ENCODE results near the gene EHMT2. TPM values are rescaled to one million over a fixed set of nuclear protein-coding genes. Genes with fewer than 3 reads are reported as not detected.

EHMT2 gene
- total and polyA plus RNA-seq, 2 of the 4 experiments (the other 2 are of a cell fraction) = 38.0 to 51.2 TPM

DNA sequence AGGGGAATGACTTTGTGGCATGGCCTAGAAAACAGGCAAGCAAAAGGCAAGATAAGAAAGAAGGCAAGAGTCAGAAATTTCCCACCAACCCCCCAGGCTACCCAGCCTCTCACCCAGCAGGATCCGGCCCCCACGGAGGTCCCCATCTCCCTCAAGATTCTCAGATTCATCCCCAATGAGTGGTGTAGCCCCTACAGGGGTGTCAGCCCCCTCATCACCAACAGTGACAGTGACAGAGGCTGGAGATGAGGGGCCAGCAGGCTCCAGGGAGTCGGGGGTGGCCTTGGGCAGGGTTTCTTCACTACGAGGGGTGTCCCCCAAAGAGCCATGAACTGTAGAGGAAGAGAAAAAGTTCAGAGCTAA lies 1.0 kb downstream of the EHMT2 start:
- H2BK20ac ChIP-seq (ENCODE audit: low read depth, low read length) = no peak overlapping the region
- H3K18ac ChIP-seq (ENCODE audit: low read depth, low read length) = no peak overlapping the region
- H3K14ac ChIP-seq (replicated peaks; ENCODE audit: low read depth, low read length) = peak overlapping the region; percentile 64; the same call in 1 of the 2 replicates
- H3K9ac ChIP-seq (ENCODE audit: low read depth, low read length) = peak overlapping the region; percentile 44
- peak overlapping the region; percentile 93 for H2AFZ ChIP-seq (replicated peaks; ENCODE audit: low read length, poor library complexity)
- H4K5ac ChIP-seq (ENCODE audit: low read depth, low read length) = no peak overlapping the region
- TF ChIP-seq RCOR1 (IDR thresholded peaks at IDR 0.05; ENCODE audit: insufficient replicate concordance, low read length) (no peak), CEBPB (IDR thresholded peaks at IDR 0.05; ENCODE audit: low read depth, low read length) (no peak)
- H3K36me3 ChIP-seq (ENCODE audit: control insufficient read depth, insufficient read depth, low read length) = peaks cover 30% of the 10 kb centered on the region
- in situ Hi-C loops (cut with MboI; ENCODE audit: low sequenced_read_pairs) = no loop called here
- DNase-seq (no peak), ATAC-seq (ENCODE audit: low read depth) (no peak)
- H2BK15ac ChIP-seq (ENCODE audit: low read depth, low read length) = no peak overlapping the region
- peaks cover 28 to 57% of the 10 kb centered on the region in 2 experiments for H3K79me1 ChIP-seq (ENCODE audit: low read depth in 1 of 2, low read length in 2 of 2)
- H3K4ac ChIP-seq (ENCODE audit: low read depth, low read length) = peak overlapping the region; percentile 46
- ChIA-PET CTCF (no interaction called here), POLR2A (ENCODE audit: unreplicated experiment) (no interaction called here)
- no TSS peak for BruUV-seq (replicated peaks)
- H4K91ac ChIP-seq (ENCODE audit: insufficient read depth, low read depth, low read length) = 0 out of 2 replicates have a peak overlapping the region, but pooled peaks have one; percentile 15
- intact Hi-C loops (cut with micrococcal nuclease) = no loop called here
- H3K23ac ChIP-seq (ENCODE audit: low read depth, low read length) = peak overlapping the region; percentile 59; the same call in 1 of the 2 replicates
- no peak overlapping the region for H2BK5ac ChIP-seq (ENCODE audit: low read depth, low read length, poor library complexity, severe bottlenecking)
- no peaks in the 10 kb centered on the region for H3K9me3 ChIP-seq (ENCODE audit: control insufficient read depth, insufficient read depth, low read length)
- H3K4me3 ChIP-seq (ENCODE audit: insufficient read depth, low read depth, low read length) = peak overlapping the region; percentile 92
- H3K9me1 ChIP-seq (ENCODE audit: insufficient read depth, low read length) = no peaks in the 10 kb centered on the region; the same call in 1 of the 2 replicates
- no peaks in the 10 kb centered on the region for H3K27me3 ChIP-seq (ENCODE audit: control insufficient read depth, insufficient read depth, low read length)
- dilution Hi-C loops (cut with HindIII; ENCODE audit: low sequenced_read_pairs, unreplicated experiment) = no loop called here
- H3K27ac ChIP-seq (ENCODE audit: insufficient read depth, low read length) = peak overlapping the region; percentile 67
- peak overlapping the region in 1 of 2 experiments; percentile 31; a peak in 1 of 4 replicates for H4K8ac ChIP-seq (ENCODE audit: low read depth in 2 of 2, low read length in 2 of 2)
- peak overlapping the region; percentile 92 for H3K4me2 ChIP-seq (ENCODE audit: low read depth, low read length)
- H2BK120ac ChIP-seq (ENCODE audit: low read depth, low read length) = no peak overlapping the region
- H2AK9ac ChIP-seq (replicated peaks; ENCODE audit: low read depth, low read length, poor library complexity) = peak overlapping the region; percentile 6
- 0 out of 2 replicates have a peak overlapping the region, but pooled peaks have one; percentile 1 for H3K56ac ChIP-seq (ENCODE audit: extremely low read depth, insufficient read depth, low read length)
- WGBS, 2 experiments (ENCODE audit: extremely low coverage in 2 of 2, insufficient read length in 1 of 2) = 53% methylated on average over 2 of the region's 4 CpGs; no CpG with 5 or more reads in 1 of the 2 experiments
- peaks cover 7% of the 10 kb centered on the region for H4K20me1 ChIP-seq (ENCODE audit: insufficient read depth, low read length)
- peaks cover 8% of the 10 kb centered on the region for H3K4me1 ChIP-seq (ENCODE audit: control insufficient read depth, insufficient read depth, low read length)
- peak overlapping the region; percentile 17; the same call in 1 of the 2 replicates for H2AK5ac ChIP-seq (ENCODE audit: low read depth, low read length)
